GM23338 (cell line): ENCODE results near the gene TOR1B. TPM values are rescaled to one million over a fixed set of nuclear protein-coding genes. Genes with fewer than 3 reads are reported as not detected.

Source experiments
- ATAC-seq: fragments of 200-7000 bp; cut with Tn5 transposase; 3 replicates; pipeline ENCODE4 v1.9.1; 2020
- DNase-seq: peaks from one replicate; pipeline ENCODE4 v3.0.0-alpha.2; 2015; ENCODE audit warnings: low spot score
- H2AFZ ChIP-seq: fragments of 200-600 bp; sonication (generic); 2 replicates; pipeline ENCODE4 v1.8.0; 2016; ENCODE audit warnings: antibody characterized with exemption, mild to moderate bottlenecking, moderate library complexity
- H3F3A ChIP-seq: fragments of 200-600 bp; sonication (generic); replicated peaks from 2 replicates; pipeline ENCODE4 v1.8.0; 2017; ENCODE audit warnings: antibody characterized with exemption, mixed run types, low read depth
- H3K27ac ChIP-seq: fragments of 200-600 bp; sonication (generic); 2 replicates; pipeline ENCODE4 v1.6.1; 2016; ENCODE audit warnings: low read depth
- H3K27me3 ChIP-seq: fragments of 200-600 bp; sonication (generic); 2 replicates; pipeline ENCODE4 v1.8.0; 2016; ENCODE audit warnings: mild to moderate bottlenecking, mixed run types, moderate library complexity; ENCODE audit not compliant: insufficient read depth
- H3K36me3 ChIP-seq: fragments of 200-600 bp; sonication (generic); 2 replicates; pipeline ENCODE4 v1.8.0; 2016; ENCODE audit warnings: mild to moderate bottlenecking; ENCODE audit not compliant: insufficient read depth
- H3K4me1 ChIP-seq: fragments of 200-600 bp; sonication (generic); 2 replicates; pipeline ENCODE4 v1.8.0; 2016; ENCODE audit warnings: mild to moderate bottlenecking, moderate library complexity; ENCODE audit not compliant: insufficient read depth
- H3K4me2 ChIP-seq: fragments of 200-600 bp; sonication (generic); 2 replicates; pipeline ENCODE4 v1.7.1; 2017; ENCODE audit warnings: mixed run types
- H3K4me3 ChIP-seq: fragments of 200-600 bp; sonication (generic); 2 replicates; pipeline ENCODE4 v1.6.1; 2016; ENCODE audit warnings: mixed run types
- H3K79me2 ChIP-seq: fragments of 200-600 bp; sonication (generic); replicated peaks from 2 replicates; pipeline ENCODE4 v1.8.0; 2017; ENCODE audit warnings: mild to moderate bottlenecking; ENCODE audit not compliant: insufficient read depth
- H3K9me2 ChIP-seq: fragments of 200-600 bp; sonication (generic); 2 replicates; pipeline ENCODE4 v1.8.0; 2017; ENCODE audit not compliant: insufficient read depth
- H4K20me1 ChIP-seq: fragments of 200-600 bp; sonication (generic); replicated peaks from 2 replicates; pipeline ENCODE4 v1.8.0; 2017; ENCODE audit warnings: mild to moderate bottlenecking; ENCODE audit not compliant: insufficient read depth
- H3K27ac Mint-ChIP-seq: 2 replicates; pipeline ENCODE4 v1.8.0; 2020; ENCODE audit warnings: inconsistent platforms, mild to moderate bottlenecking, moderate library complexity, mixed read lengths
- H3K27me3 Mint-ChIP-seq: 3 replicates; pipeline ENCODE4 v1.8.0; 2022; ENCODE audit warnings: low read depth, mild to moderate bottlenecking, moderate library complexity, mixed read lengths, inconsistent platforms; ENCODE audit not compliant: insufficient read depth, poor library complexity
- H3K36me3 Mint-ChIP-seq: 3 replicates; pipeline ENCODE4 v1.8.0; 2021; ENCODE audit warnings: low read depth, mild to moderate bottlenecking, inconsistent platforms, moderate library complexity, mixed read lengths
- H3K4me1 Mint-ChIP-seq: 3 replicates; pipeline ENCODE4 v1.8.0; 2020; ENCODE audit warnings: mild to moderate bottlenecking, inconsistent platforms, mixed read lengths
- H3K4me3 Mint-ChIP-seq: 3 replicates; pipeline ENCODE4 v1.8.0; 2021; ENCODE audit warnings: moderate library complexity, mild to moderate bottlenecking, inconsistent platforms, mixed read lengths
- H3K9me3 Mint-ChIP-seq: 3 replicates; pipeline ENCODE4 v1.8.0; 2020; ENCODE audit warnings: moderate library complexity, mild to moderate bottlenecking, inconsistent platforms, mixed read lengths
- CREB1 ChIP-seq: fragments of 250-450 bp; sonication (Bioruptor Pico); IDR thresholded peaks from 2 replicates; pipeline ENCODE4 v1.5.0; 2020; ENCODE audit warnings: low read depth, mild to moderate bottlenecking, moderate library complexity
- EZH2 ChIP-seq: fragments of 200-600 bp; sonication (generic); IDR thresholded peaks from one replicate; pipeline ENCODE4 v1.8.0; 2017; ENCODE audit warnings: antibody characterized with exemption, mild to moderate bottlenecking, low read depth; ENCODE audit not compliant: unreplicated experiment
- EZH2phosphoT487 ChIP-seq: fragments of 200-600 bp; sonication (generic); IDR thresholded peaks from one replicate; pipeline ENCODE4 v1.8.1; 2018; ENCODE audit warnings: antibody characterized with exemption; ENCODE audit not compliant: unreplicated experiment
- JUNB ChIP-seq: IDR thresholded peaks from one replicate; pipeline ENCODE4 v1.6.1; 2016; ENCODE audit warnings: antibody characterized with exemption; ENCODE audit not compliant: unreplicated experiment
- NANOG ChIP-seq: IDR thresholded peaks from 2 replicates; pipeline ENCODE4 v1.6.1; 2016; ENCODE audit warnings: antibody characterized with exemption, borderline replicate concordance
- POLR2AphosphoS5 ChIP-seq: IDR thresholded peaks from 2 replicates; pipeline ENCODE4 v1.6.1; 2016; ENCODE audit warnings: antibody characterized with exemption, low read depth
- STAT1 ChIP-seq: IDR thresholded peaks from one replicate; pipeline ENCODE4 v1.6.1; 2016; ENCODE audit warnings: antibody characterized with exemption; ENCODE audit not compliant: unreplicated experiment
- ZNF114 ChIP-seq: fragments of 250-450 bp; sonication (Bioruptor Pico); IDR thresholded peaks from 2 replicates; pipeline ENCODE4 v1.5.0; 2020; ENCODE audit warnings: mild to moderate bottlenecking, moderate library complexity
- ZNF331 ChIP-seq: fragments of 250-450 bp; sonication (Bioruptor Pico); IDR thresholded peaks from 2 replicates; pipeline ENCODE4 v1.5.0; 2020; ENCODE audit warnings: low read depth, mild to moderate bottlenecking, moderate library complexity
- polyA plus RNA-seq: library from polyadenylated mRNA; unstranded; fragments of >200 nt; fragmentation: Nextera tagmentation; extraction: Ambion mirVana; gene quantifications from 2 replicates; pipeline ENCODE4 v1.2.1, GENCODE V29; 2016
- total RNA-seq: library from RNA; depleted of rRNA; stranded (reverse); fragments of >200 nt; shearing (Covaris generic); gene quantifications from 2 replicates; pipeline ENCODE4 v1.2.3, GENCODE V29; 2014
- TF ChIP-seq, protein P1 (sequence below): fragments of 250-450 bp; sonication (Bioruptor Pico); IDR thresholded peaks from 2 replicates; pipeline ENCODE4 v1.5.0; 2020; ENCODE audit warnings: mild to moderate bottlenecking, moderate library complexity
- TF ChIP-seq, protein P2 (sequence below): IDR thresholded peaks from 2 replicates; pipeline ENCODE4 v1.6.1; 2016; ENCODE audit warnings: antibody characterized with exemption

Gene TOR1B
- total and polyA plus RNA-seq, 2 experiments from 2014 or later: 10.6 to 42.4 TPM

DNA sequence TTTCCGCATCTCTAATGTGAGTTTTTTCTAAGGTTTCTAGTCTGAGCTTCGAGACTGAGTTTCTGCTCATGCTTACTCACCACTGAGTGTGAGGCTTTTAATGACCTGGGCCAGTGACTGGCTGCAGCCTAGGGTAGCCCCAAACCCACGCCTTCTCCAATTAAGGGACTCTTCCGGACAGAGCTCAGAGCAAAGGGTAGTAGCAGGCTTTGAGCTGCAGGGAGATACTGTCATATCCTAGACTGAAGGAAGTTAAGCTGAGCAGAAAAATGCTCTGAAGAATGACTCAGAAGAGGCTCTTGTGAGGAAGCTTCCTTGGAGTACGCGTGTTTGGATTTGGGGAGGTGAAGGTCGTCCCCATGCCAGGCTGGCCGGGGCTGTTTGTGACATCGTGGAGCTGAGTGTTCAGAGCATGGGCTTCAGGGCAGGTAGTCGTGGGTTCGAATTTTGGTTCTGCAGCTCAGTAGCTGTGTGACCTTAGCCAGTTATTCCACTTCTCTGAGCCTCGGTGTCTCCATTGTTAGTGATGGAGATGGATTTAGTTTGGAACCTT lies 35.8 kb downstream of the TOR1B start:
- DNase-seq: no peak
- H3K4me1 Mint-ChIP-seq: peaks cover 59% of the 10 kb centered on the region
- H2AFZ ChIP-seq: no peak overlapping the region
- no peaks in the 10 kb centered on the region for H3K36me3 ChIP-seq
- H3K9me2 ChIP-seq: no peaks in the 10 kb centered on the region
- H3K4me1 ChIP-seq: peaks cover 37% of the 10 kb centered on the region
- H3K4me2 ChIP-seq: no peak overlapping the region; the same call in 1 of the 2 replicates
- TF ChIP-seq POLR2AphosphoS5: no peak
- no peak for TF ChIP-seq ZNF114 (CRISPR knock-in tag)
- TF ChIP-seq NANOG: no peak
- no peak for TF ChIP-seq STAT1
- H3K27ac Mint-ChIP-seq: no peak overlapping the region; the same call in 1 of the 2 replicates
- no peaks in the 10 kb centered on the region; the same call in 2 of the 3 replicates for H3K9me3 Mint-ChIP-seq
- H3K27me3 ChIP-seq: no peaks in the 10 kb centered on the region
- H3K79me2 ChIP-seq: peaks cover 11% of the 10 kb centered on the region
- H3F3A ChIP-seq: peaks cover 9% of the 10 kb centered on the region; the same call in 1 of the 2 replicates
- H3K27me3 Mint-ChIP-seq: peaks cover 11% of the 10 kb centered on the region
- no peaks in the 10 kb centered on the region for H4K20me1 ChIP-seq
- no peak overlapping the region for H3K4me3 ChIP-seq
- H3K4me3 Mint-ChIP-seq: no peak overlapping the region
- no peak for ATAC-seq
- no peak overlapping the region for H3K27ac ChIP-seq
- H3K36me3 Mint-ChIP-seq: no peaks in the 10 kb centered on the region

DNA sequence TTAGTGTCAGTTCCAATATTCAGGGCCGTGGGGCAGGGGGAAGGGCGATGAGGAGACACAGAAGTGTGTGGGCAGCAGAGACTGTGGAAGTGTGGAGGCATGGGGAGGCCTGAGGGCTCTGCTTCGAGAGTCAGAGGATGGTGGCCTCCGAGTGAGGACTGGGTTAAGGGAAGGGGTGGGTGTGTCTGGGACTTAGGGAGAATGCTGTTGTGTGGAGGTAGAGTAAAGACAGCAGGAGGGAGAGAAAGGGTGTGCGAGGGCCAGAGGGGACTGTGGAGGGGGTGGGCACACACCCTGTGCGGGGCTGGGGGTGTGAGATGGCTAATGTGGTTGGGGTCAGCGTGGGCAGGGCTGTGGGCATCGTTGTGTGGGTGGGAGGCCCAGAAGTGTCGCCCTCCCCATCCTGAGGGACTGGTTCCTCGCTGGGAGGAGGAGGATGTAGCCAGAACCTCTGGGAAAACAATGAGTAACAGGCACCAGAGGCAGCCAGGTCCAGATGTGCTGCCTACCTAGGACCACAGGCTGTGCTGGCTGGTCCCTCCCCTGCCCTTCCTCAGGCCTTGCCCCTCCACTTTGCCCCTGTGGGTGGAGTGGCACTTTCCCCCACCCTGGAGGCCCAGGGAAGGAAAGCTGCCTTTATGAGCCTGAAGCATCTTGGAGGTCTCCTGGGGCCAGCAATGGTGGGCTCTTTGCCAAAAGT lies 36.5 kb downstream of the TOR1B start:
- H3K27me3 Mint-ChIP-seq: peaks cover 11% of the 10 kb centered on the region
- no peak overlapping the region for H3K27ac ChIP-seq
- no peak for TF ChIP-seq ZNF114 (CRISPR knock-in tag)
- no peak for TF ChIP-seq POLR2AphosphoS5
- TF ChIP-seq ZNF331: no peak
- TF ChIP-seq EZH2phosphoT487: no peak
- TF ChIP-seq, protein P1, sequence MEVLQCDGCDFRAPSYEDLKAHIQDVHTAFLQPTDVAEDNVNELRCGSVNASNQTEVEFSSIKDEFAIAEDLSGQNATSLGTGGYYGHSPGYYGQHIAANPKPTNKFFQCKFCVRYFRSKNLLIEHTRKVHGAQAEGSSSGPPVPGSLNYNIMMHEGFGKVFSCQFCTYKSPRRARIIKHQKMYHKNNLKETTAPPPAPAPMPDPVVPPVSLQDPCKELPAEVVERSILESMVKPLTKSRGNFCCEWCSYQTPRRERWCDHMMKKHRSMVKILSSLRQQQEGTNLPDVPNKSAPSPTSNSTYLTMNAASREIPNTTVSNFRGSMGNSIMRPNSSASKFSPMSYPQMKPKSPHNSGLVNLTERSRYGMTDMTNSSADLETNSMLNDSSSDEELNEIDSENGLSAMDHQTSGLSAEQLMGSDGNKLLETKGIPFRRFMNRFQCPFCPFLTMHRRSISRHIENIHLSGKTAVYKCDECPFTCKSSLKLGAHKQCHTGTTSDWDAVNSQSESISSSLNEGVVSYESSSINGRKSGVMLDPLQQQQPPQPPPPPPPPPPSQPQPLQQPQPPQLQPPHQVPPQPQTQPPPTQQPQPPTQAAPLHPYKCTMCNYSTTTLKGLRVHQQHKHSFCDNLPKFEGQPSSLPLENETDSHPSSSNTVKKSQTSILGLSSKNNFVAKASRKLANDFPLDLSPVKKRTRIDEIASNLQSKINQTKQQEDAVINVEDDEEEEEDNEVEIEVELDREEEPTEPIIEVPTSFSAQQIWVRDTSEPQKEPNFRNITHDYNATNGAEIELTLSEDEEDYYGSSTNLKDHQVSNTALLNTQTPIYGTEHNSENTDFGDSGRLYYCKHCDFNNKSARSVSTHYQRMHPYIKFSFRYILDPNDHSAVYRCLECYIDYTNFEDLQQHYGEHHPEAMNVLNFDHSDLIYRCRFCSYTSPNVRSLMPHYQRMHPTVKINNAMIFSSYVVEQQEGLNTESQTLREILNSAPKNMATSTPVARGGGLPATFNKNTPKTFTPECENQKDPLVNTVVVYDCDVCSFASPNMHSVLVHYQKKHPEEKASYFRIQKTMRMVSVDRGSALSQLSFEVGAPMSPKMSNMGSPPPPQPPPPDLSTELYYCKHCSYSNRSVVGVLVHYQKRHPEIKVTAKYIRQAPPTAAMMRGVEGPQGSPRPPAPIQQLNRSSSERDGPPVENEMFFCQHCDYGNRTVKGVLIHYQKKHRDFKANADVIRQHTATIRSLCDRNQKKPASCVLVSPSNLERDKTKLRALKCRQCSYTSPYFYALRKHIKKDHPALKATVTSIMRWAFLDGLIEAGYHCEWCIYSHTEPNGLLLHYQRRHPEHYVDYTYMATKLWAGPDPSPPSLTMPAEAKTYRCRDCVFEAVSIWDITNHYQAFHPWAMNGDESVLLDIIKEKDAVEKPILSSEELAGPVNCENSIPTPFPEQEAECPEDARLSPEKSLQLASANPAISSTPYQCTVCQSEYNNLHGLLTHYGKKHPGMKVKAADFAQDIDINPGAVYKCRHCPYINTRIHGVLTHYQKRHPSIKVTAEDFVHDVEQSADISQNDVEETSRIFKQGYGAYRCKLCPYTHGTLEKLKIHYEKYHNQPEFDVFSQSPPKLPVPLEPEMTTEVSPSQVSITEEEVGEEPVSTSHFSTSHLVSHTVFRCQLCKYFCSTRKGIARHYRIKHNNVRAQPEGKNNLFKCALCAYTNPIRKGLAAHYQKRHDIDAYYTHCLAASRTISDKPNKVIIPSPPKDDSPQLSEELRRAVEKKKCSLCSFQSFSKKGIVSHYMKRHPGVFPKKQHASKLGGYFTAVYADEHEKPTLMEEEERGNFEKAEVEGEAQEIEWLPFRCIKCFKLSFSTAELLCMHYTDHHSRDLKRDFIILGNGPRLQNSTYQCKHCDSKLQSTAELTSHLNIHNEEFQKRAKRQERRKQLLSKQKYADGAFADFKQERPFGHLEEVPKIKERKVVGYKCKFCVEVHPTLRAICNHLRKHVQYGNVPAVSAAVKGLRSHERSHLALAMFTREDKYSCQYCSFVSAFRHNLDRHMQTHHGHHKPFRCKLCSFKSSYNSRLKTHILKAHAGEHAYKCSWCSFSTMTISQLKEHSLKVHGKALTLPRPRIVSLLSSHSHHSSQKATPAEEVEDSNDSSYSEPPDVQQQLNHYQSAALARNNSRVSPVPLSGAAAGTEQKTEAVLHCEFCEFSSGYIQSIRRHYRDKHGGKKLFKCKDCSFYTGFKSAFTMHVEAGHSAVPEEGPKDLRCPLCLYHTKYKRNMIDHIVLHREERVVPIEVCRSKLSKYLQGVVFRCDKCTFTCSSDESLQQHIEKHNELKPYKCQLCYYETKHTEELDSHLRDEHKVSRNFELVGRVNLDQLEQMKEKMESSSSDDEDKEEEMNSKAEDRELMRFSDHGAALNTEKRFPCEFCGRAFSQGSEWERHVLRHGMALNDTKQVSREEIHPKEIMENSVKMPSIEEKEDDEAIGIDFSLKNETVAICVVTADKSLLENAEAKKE: no peak
- TF ChIP-seq STAT1: no peak
- TF ChIP-seq CREB1: no peak
- TF ChIP-seq, protein P2, sequence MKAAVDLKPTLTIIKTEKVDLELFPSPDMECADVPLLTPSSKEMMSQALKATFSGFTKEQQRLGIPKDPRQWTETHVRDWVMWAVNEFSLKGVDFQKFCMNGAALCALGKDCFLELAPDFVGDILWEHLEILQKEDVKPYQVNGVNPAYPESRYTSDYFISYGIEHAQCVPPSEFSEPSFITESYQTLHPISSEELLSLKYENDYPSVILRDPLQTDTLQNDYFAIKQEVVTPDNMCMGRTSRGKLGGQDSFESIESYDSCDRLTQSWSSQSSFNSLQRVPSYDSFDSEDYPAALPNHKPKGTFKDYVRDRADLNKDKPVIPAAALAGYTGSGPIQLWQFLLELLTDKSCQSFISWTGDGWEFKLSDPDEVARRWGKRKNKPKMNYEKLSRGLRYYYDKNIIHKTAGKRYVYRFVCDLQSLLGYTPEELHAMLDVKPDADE: no peak
- no peak for TF ChIP-seq EZH2
- no peak for TF ChIP-seq JUNB

More for the DNA sequence above, 36.5 kb downstream of the TOR1B start:
- Histone ChIP-seq H3K4me3 (no peak overlapping the region), H3F3A (peaks cover 9% of the 10 kb centered on the region; the same call in 1 of the 2 replicates), H3K4me1 (peaks cover 37% of the 10 kb centered on the region), H3K9me2 (no peaks in the 10 kb centered on the region), H2AFZ (no peak overlapping the region), H3K27me3 (no peaks in the 10 kb centered on the region), H3K4me2 (no peak overlapping the region), H3K36me3 (no peaks in the 10 kb centered on the region), H4K20me1 (no peaks in the 10 kb centered on the region), H3K79me2 (peaks cover 4% of the 10 kb centered on the region)
- Mint-ChIP-seq H3K9me3 (no peaks in the 10 kb centered on the region; the same call in 2 of the 3 replicates), H3K4me1 (peaks cover 52% of the 10 kb centered on the region), H3K27ac (no peak overlapping the region), H3K4me3 (no peak overlapping the region), H3K36me3 (no peaks in the 10 kb centered on the region)
- DNase-seq (no peak), ATAC-seq (no peak)
